ENCODE data around the gene POC1A. TPM values are rescaled to one million over a fixed set of nuclear protein-coding genes. Genes with fewer than 3 reads are reported as not detected.

The POC1A gene
- total and polyA plus RNA-seq, 2 donors (not counting 1 experiment from before 2014, with no cell fraction given): 1.7 to 2.8 TPM

DNA sequence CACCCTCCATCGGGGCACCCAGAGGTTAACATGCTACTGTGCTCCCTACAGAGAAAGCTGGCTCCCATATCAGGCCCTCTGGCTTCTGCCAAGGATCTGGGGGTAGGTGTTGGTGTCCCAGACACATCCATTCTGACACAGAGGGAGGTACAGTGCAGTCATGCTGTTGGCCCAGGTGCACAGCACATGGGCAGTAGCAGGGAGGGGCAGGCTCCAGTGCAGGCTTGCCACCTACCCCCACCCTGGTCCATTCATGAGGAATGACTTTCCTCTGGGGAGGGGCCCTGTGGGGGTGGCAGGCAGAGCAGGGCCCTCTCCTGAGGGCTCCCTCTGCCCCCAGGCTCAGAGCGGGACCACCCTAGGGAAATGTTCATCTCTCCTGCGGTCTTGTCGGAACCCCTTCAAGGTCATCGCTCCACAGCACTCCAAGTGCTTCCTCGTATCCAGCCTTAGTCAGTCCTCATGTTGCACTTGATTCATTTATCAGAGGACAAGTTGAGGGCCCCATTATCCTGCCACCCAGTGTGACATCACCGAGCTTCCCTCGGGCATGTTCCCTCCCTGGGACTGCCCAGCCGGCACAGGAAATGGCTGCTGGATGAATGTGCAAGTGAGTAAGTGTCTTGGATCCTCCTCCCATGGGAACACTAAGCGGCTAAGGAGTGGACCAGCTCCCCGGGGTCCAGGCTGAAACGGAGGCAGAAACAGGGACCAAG lies 107.9 kb downstream of the POC1A start:
- no peak for DNase-seq
- no peaks in the 10 kb centered on the region for H3K9me3 Mint-ChIP-seq (ENCODE audit: insufficient read depth)
- H3K27me3 Mint-ChIP-seq: no peaks in the 10 kb centered on the region
- no peak overlapping the region for H2AFZ ChIP-seq (ENCODE audit: insufficient read depth, low read depth, low read length, poor library complexity, severe bottlenecking)
- no peaks in the 10 kb centered on the region for H4K20me1 ChIP-seq (ENCODE audit: control insufficient read depth, insufficient read depth, low read length, poor library complexity, severe bottlenecking)
- peaks cover 0 to 13% of the 10 kb centered on the region in 2 experiments for H3K36me3 ChIP-seq (replicated peaks in 1 of 2; ENCODE audit: control extremely low read depth in 1 of 2, control insufficient read depth in 1 of 2, extremely low read depth in 1 of 2, insufficient read depth in 2 of 2, low read length in 1 of 2)
- intact Hi-C loops (cut with micrococcal nuclease): no loop called here
- no peaks in the 10 kb centered on the region for H3K9me3 ChIP-seq (ENCODE audit: control extremely low read depth in 1 of 3, control insufficient read depth in 2 of 3, insufficient read depth in 1 of 3, low read length in 2 of 3)
- H3K4me1 ChIP-seq (ENCODE audit: control insufficient read depth in 2 of 2, insufficient read depth in 2 of 2, low read length in 2 of 2): peaks cover 1 to 3% of the 10 kb centered on the region in 2 donors
- no peak for ATAC-seq (ENCODE audit: low read depth)
- TF ChIP-seq EZH2 (IDR thresholded peaks at IDR 0.05; ENCODE audit: borderline replicate concordance, insufficient read depth, low read depth, low read length, poor library complexity, severe bottlenecking) (no peak), CTCF (IDR thresholded peaks at IDR 0.05) (no peak)
- no peaks in the 10 kb centered on the region for H3K27me3 ChIP-seq (replicated peaks in 1 of 4; ENCODE audit: control extremely low read depth in 1 of 4, control insufficient read depth in 3 of 4, insufficient read depth in 4 of 4, low read length in 3 of 4)
- ChIA-PET CTCF (no interaction called here), POLR2A (no interaction called here)
- no peak overlapping the region for H3K27ac ChIP-seq (ENCODE audit: low read length in 2 of 2)
- H3K4me1 Mint-ChIP-seq: no peaks in the 10 kb centered on the region
- no peak overlapping the region for H3K9ac ChIP-seq (ENCODE audit: low read length)
- H3K4me2 ChIP-seq (replicated peaks; ENCODE audit: low read depth, low read length, poor library complexity, severe bottlenecking): no peak overlapping the region
- no peak overlapping the region for H3K4me3 Mint-ChIP-seq
- H3K27ac Mint-ChIP-seq: no peak overlapping the region
- H3K4me3 ChIP-seq (ENCODE audit: control extremely low read depth in 1 of 5, extremely low read depth in 1 of 5, insufficient read depth in 1 of 5, low read depth in 2 of 5, low read length in 4 of 5): no peak overlapping the region
- WGBS (ENCODE audit: insufficient coverage): 94% methylated on average over 11 of the region's 12 CpGs
- H3K79me2 ChIP-seq (ENCODE audit: control insufficient read depth, insufficient read depth, low read length): no peaks in the 10 kb centered on the region

DNA sequence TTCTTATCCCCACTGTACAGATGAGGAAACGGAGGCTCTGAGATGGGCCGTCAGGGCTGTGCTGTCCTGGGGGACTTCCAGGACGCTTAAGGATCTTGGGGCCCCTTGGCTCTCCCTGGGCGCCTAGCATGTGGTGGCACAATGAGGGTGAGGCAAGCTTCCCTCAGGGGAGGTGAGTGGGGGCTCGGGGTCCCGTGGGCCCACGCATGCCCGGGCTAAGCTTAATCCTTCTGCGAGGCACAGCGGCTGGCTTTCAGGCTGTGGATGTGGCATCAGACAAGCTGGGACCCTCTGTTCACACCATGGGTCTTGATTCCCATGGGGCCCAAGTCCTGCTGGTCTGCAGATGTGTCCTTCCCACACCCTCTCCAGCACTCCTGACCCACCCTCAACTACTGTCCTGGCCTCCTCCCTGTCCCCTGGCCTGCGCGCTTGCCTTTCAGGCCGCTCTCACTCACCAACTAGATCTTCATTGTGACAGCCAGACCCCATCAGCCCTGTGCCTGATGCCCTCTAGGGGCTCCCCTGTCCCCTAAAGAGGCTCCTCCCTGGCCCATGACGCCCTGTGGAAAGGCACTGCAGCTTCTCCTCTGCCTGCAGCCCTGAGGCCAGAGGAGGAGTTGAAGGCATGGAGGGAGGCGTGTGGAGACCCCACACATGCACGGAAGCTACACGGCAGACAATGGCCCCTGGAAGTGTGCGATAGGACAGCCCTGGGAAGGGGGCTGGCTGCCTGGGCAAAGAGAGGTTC lies 109.2 kb downstream of the POC1A start:
- H3K4me3 ChIP-seq (ENCODE audit: control extremely low read depth in 1 of 5, extremely low read depth in 1 of 5, insufficient read depth in 1 of 5, low read depth in 2 of 5, low read length in 4 of 5): no peak overlapping the region
- Mint-ChIP-seq H3K9me3 (ENCODE audit: insufficient read depth) (no peaks in the 10 kb centered on the region), H3K27me3 (peaks cover 3% of the 10 kb centered on the region), H3K4me3 (no peak overlapping the region), H3K4me1 (no peaks in the 10 kb centered on the region), H3K27ac (no peak overlapping the region)
- WGBS (ENCODE audit: insufficient coverage): 90% methylated on average over 18 of the region's 18 CpGs
- H3K4me1 ChIP-seq (ENCODE audit: control insufficient read depth in 2 of 2, insufficient read depth in 2 of 2, low read length in 2 of 2): no peaks in the 10 kb centered on the region
- H3K9ac ChIP-seq (ENCODE audit: low read length): no peak overlapping the region
- intact Hi-C loops (cut with micrococcal nuclease): no loop called here
- DNase-seq: no peak
- H3K27me3 ChIP-seq (replicated peaks in 1 of 4; ENCODE audit: control extremely low read depth in 1 of 4, control insufficient read depth in 3 of 4, insufficient read depth in 4 of 4, low read length in 3 of 4): no peaks in the 10 kb centered on the region
- no peaks in the 10 kb centered on the region for H4K20me1 ChIP-seq (ENCODE audit: control insufficient read depth, insufficient read depth, low read length, poor library complexity, severe bottlenecking)
- TF ChIP-seq EZH2 (IDR thresholded peaks at IDR 0.05; ENCODE audit: borderline replicate concordance, insufficient read depth, low read depth, low read length, poor library complexity, severe bottlenecking) (no peak), CTCF (IDR thresholded peaks at IDR 0.05) (no peak)
- ChIA-PET CTCF (no interaction called here), POLR2A (interaction anchor here (1.1 kb wide), 1 partner anchor 12 kb away, joined by 3 read pairs; no protein-coding TSS in a partner anchor)
- H2AFZ ChIP-seq (ENCODE audit: insufficient read depth, low read depth, low read length, poor library complexity, severe bottlenecking): no peak overlapping the region
- H3K27ac ChIP-seq (ENCODE audit: low read length in 2 of 2): no peak overlapping the region
- no peak overlapping the region for H3K4me2 ChIP-seq (replicated peaks; ENCODE audit: low read depth, low read length, poor library complexity, severe bottlenecking)
- ATAC-seq (ENCODE audit: low read depth): no peak
- H3K9me3 ChIP-seq (ENCODE audit: control extremely low read depth in 1 of 3, control insufficient read depth in 2 of 3, insufficient read depth in 1 of 3, low read length in 2 of 3): no peaks in the 10 kb centered on the region
- peaks cover 0 to 7% of the 10 kb centered on the region in 2 experiments for H3K36me3 ChIP-seq (replicated peaks in 1 of 2; ENCODE audit: control extremely low read depth in 1 of 2, control insufficient read depth in 1 of 2, extremely low read depth in 1 of 2, insufficient read depth in 2 of 2, low read length in 1 of 2)
- H3K79me2 ChIP-seq (ENCODE audit: control insufficient read depth, insufficient read depth, low read length): no peaks in the 10 kb centered on the region
